Inferior parietal cortex (tissue), 1 donor: ENCODE data around the gene TMEM8B.
A peak's percentile ranks its signal among the peaks of the same experiment; 100 is the strongest.

Source experiments
- DNase-seq: peaks from one replicate; pipeline ENCODE4 v3.0.0-alpha.2; 2016; ENCODE audit errors: extremely low spot score

TMEM8B gene

GRCh38 chr9:35840881-35841644, 12.0 kb downstream of the TMEM8B start:
- DNase-seq: no peak

- DNase-seq: no peak
These were observed 12.5 kb downstream of the TMEM8B start for GRCh38 chr9:35841645-35841900.

- no peak for DNase-seq
These were observed 13.2 kb downstream of the TMEM8B start for GRCh38 chr9:35842020-35842745.

- DNase-seq: no peak
These were observed 13.8 kb downstream of the TMEM8B start for GRCh38 chr9:35842795-35843194.

GRCh38 chr9:35844628-35845270, 15.7 kb downstream of the TMEM8B start:
- peak; percentile 81 for DNase-seq

- no peak for DNase-seq
These were observed 17.1 kb downstream of the TMEM8B start for GRCh38 chr9:35845824-35846771.

- peak; percentile 65 for DNase-seq
These were observed 19.0 kb downstream of the TMEM8B start for GRCh38 chr9:35847792-35848572.

GRCh38 chr9:35852267-35852815, 23.3 kb downstream of the TMEM8B start:
- no peak for DNase-seq

- DNase-seq: no peak
These were observed 24.1 kb downstream of the TMEM8B start for GRCh38 chr9:35852876-35853865.

- DNase-seq: no peak
These were observed 25.2 kb downstream of the TMEM8B start for GRCh38 chr9:35854091-35854762.

GRCh38 chr9:35856206-35856605, 27.2 kb downstream of the TMEM8B start:
- DNase-seq: no peak

- no peak for DNase-seq
These were observed 27.9 kb downstream of the TMEM8B start for GRCh38 chr9:35856882-35857281.

- no peak for DNase-seq
These were observed 29.4 kb downstream of the TMEM8B start for GRCh38 chr9:35858458-35858857.

- DNase-seq: no peak
These were observed 30.4 kb downstream of the TMEM8B start for GRCh38 chr9:35859310-35859989.

GRCh38 chr9:35859990-35860339, 30.9 kb downstream of the TMEM8B start:
- DNase-seq: no peak

- DNase-seq: no peak
These were observed 32.3 kb downstream of the TMEM8B start for GRCh38 chr9:35861161-35861897.

- DNase-seq: no peak
These were observed 33.3 kb downstream of the TMEM8B start for GRCh38 chr9:35862328-35862727.

GRCh38 chr9:35863583-35863982, 34.6 kb downstream of the TMEM8B start:
- DNase-seq: no peak
